ENCODE data around the gene MORN1.

Gene MORN1

DNA sequence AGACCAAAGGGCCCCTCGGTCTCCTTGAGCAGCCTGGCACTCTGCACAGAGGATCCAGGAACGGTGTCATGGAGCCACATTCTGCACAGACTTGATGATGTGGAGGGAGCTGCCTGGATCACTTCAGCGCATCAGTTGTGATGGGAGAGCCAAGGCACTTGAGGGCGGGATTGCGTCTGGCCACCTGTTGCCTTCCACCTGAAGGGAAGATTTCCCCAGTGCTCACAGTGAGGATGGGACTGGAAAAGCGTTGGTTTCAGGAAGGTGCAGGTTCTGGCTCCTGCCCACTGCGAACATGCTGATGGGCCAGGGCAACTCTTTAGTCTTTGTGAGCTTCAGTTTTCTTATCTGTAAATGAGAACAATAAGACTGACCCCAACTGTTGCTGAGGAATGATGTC, 2.9 kb upstream of the MORN1 start:
- no peak overlapping the region for H3K4ac ChIP-seq (ENCODE audit: low read depth in 1 of 2, low read length in 2 of 2)
- peaks cover 61 to 62% of the 10 kb centered on the region in 2 experiments for H3K36me3 ChIP-seq (ENCODE audit: control insufficient read depth in 1 of 2, insufficient read depth in 2 of 2, low read depth in 1 of 2, low read length in 2 of 2)
- 97% methylated on average over 7 of the region's 7 CpGs for WGBS
- no peak overlapping the region for H2BK120ac ChIP-seq (ENCODE audit: low read depth, low read length)
- no peak overlapping the region for H2BK15ac ChIP-seq (ENCODE audit: low read depth, poor library complexity, severe bottlenecking)
- H3K27ac ChIP-seq (ENCODE audit: low read length, poor library complexity, severe bottlenecking), result no peak overlapping the region
- peaks cover 31% of the 10 kb centered on the region for H3K4me1 ChIP-seq (ENCODE audit: control insufficient read depth, insufficient read depth, low read depth, low read length)
- no peak overlapping the region for H3K4me3 ChIP-seq (ENCODE audit: insufficient read depth in 1 of 2, low read depth in 1 of 2, low read length in 2 of 2)
- no peak overlapping the region for H3K4me2 ChIP-seq (ENCODE audit: low read length, poor library complexity, severe bottlenecking)
- H3K27me3 ChIP-seq (ENCODE audit: control insufficient read depth in 1 of 2, insufficient read depth in 1 of 2, low read length in 2 of 2), result no peaks in the 10 kb centered on the region
- no peak for DNase-seq
- no peak overlapping the region for H4K8ac ChIP-seq (ENCODE audit: low read length)
- H3K9ac ChIP-seq (ENCODE audit: low read length), result peak overlapping the region; percentile 97
- H2BK12ac ChIP-seq (ENCODE audit: low read length in 2 of 2), result no peak overlapping the region
- no peak overlapping the region for H2AFZ ChIP-seq (ENCODE audit: low read depth, low read length)
- no peak overlapping the region for H2AK5ac ChIP-seq (ENCODE audit: low read length, severe bottlenecking)
- H3K23ac ChIP-seq (ENCODE audit: low read length in 2 of 2), result no peak overlapping the region
- H4K91ac ChIP-seq (ENCODE audit: low read length), result no peak overlapping the region
- H3K79me1 ChIP-seq (replicated peaks; ENCODE audit: low read length, poor library complexity, severe bottlenecking), result peaks cover 35% of the 10 kb centered on the region
- no peak overlapping the region for H3K14ac ChIP-seq (ENCODE audit: low read length in 2 of 2)
- no peak overlapping the region for H3K18ac ChIP-seq (ENCODE audit: low read depth in 1 of 2, low read length in 2 of 2)
- no peaks in the 10 kb centered on the region for H3K9me3 ChIP-seq (ENCODE audit: control insufficient read depth, low read length)
- H2BK5ac ChIP-seq (ENCODE audit: low read depth, low read length, poor library complexity, severe bottlenecking), result no peak overlapping the region

DNA sequence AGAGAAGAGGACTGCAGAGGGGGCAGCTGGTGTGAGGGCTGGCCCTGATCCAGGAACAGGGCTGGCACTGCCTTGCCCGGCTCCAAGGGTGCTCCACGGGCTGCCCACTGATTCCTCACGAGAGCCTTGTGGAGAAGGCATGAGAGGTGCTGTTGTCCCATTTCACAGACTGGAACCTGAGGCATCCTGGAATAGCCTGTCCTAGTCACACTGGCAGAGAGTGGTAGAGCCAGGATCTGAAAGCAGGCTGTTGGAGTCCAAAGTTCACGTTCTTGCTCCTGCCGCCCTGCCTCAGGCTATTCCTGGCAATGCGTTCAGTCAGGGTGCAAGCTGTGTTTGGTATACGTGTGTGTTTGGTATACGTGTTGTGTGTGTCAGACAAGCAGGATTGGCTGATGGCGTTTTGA, 2.1 kb upstream of the MORN1 start:
- Histone ChIP-seq H3K4me3 (ENCODE audit: insufficient read depth in 1 of 2, low read depth in 1 of 2, low read length in 2 of 2) (peak overlapping the region in 1 of 2 experiments; percentile 97), H3K9me3 (ENCODE audit: control insufficient read depth, low read length) (no peaks in the 10 kb centered on the region), H3K9ac (ENCODE audit: low read length) (peak overlapping the region; percentile 97), H2BK15ac (ENCODE audit: low read depth, poor library complexity, severe bottlenecking) (no peak overlapping the region), H3K18ac (ENCODE audit: low read depth in 1 of 2, low read length in 2 of 2) (no peak overlapping the region), H3K4me1 (ENCODE audit: control insufficient read depth, insufficient read depth, low read depth, low read length) (peaks cover 31% of the 10 kb centered on the region), H4K91ac (ENCODE audit: low read length) (no peak overlapping the region), H2BK5ac (ENCODE audit: low read depth, low read length, poor library complexity, severe bottlenecking) (no peak overlapping the region), H3K14ac (ENCODE audit: low read length in 2 of 2) (no peak overlapping the region), H2BK12ac (ENCODE audit: low read length in 2 of 2) (no peak overlapping the region), H3K23ac (ENCODE audit: low read length in 2 of 2) (no peak overlapping the region), H3K27ac (ENCODE audit: low read length, poor library complexity, severe bottlenecking) (no peak overlapping the region), H2AFZ (ENCODE audit: low read depth, low read length) (no peak overlapping the region), H2BK120ac (ENCODE audit: low read depth, low read length) (no peak overlapping the region), H3K4ac (ENCODE audit: low read depth in 1 of 2, low read length in 2 of 2) (no peak overlapping the region), H3K4me2 (ENCODE audit: low read length, poor library complexity, severe bottlenecking) (no peak overlapping the region), H2AK5ac (ENCODE audit: low read length, severe bottlenecking) (no peak overlapping the region), H3K36me3 (ENCODE audit: control insufficient read depth in 1 of 2, insufficient read depth in 2 of 2, low read depth in 1 of 2, low read length in 2 of 2) (peaks cover 54 to 58% of the 10 kb centered on the region in 2 experiments), H3K27me3 (ENCODE audit: control insufficient read depth in 1 of 2, insufficient read depth in 1 of 2, low read length in 2 of 2) (no peaks in the 10 kb centered on the region), H4K8ac (ENCODE audit: low read length) (no peak overlapping the region), H3K79me1 (replicated peaks; ENCODE audit: low read length, poor library complexity, severe bottlenecking) (peaks cover 35% of the 10 kb centered on the region)
- no peak for DNase-seq
- 96% methylated on average over 9 of the region's 9 CpGs for WGBS

DNA sequence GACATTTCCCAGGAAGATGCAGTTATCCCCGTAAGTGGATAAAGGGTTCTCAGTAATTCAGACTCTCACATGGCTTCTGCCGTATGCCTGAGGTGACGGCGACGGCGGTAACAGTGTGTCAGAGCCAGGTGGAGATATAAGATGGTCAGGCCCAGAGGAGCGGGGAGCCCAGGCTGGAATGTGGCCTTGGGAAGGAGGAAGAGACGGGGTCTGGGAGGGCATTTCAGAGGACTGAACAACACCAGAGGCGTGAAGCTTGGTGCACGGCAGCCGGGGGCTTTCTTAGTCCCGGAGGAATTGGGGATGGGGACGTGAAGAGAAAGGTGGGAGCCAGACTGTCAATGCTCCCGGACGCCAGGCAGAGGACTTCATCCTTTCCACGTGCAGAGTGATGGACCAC, 1.3 kb upstream of the MORN1 start:
- Histone ChIP-seq H4K91ac (ENCODE audit: low read length) (no peak overlapping the region), H3K79me1 (replicated peaks; ENCODE audit: low read length, poor library complexity, severe bottlenecking) (peaks cover 36% of the 10 kb centered on the region)

DNA sequence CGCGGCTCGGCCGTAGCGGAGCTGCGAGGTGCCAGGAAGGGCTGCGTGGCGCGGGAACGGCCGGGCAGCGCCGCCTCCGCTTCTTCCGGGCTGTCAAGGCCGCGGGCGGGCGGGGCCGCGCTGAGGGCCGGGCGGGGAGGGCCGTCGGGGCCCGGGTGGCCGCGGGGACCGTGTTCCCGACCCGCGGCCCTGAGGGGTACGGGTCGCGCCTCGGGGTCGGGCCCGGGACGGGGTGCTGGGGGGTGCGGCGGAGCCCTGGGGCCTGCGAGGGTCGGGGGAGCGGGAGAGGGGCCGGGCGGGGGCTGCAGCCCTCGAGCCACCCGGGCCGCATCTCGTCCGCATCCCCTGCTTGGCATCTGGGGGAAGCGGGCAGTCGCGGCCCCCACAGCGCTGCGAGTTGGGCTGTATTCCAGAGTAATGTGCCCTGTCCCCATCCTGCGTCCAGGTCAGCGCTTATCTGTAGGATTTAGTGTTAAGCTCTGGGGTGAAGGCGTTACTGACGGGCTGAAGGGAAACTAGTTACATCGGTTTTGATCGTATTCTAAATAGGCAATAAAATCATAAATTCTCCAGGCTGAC, 666 bp upstream of the MORN1 start:
- H2AFZ ChIP-seq (ENCODE audit: low read depth, low read length), result no peak overlapping the region
- no peak overlapping the region for H2AK5ac ChIP-seq (ENCODE audit: low read length, severe bottlenecking)
- H3K27me3 ChIP-seq (ENCODE audit: control insufficient read depth in 1 of 2, insufficient read depth in 1 of 2, low read length in 2 of 2), result no peaks in the 10 kb centered on the region
- H3K14ac ChIP-seq (ENCODE audit: low read length in 2 of 2), result no peak overlapping the region
- H3K79me1 ChIP-seq (replicated peaks; ENCODE audit: low read length, poor library complexity, severe bottlenecking), result peaks cover 31% of the 10 kb centered on the region
- H2BK12ac ChIP-seq (ENCODE audit: low read length in 2 of 2), result no peak overlapping the region
- peak overlapping the region; percentile 72 for H3K4me2 ChIP-seq (ENCODE audit: low read length, poor library complexity, severe bottlenecking)
- peak overlapping the region; percentile 71 for H2BK15ac ChIP-seq (ENCODE audit: low read depth, poor library complexity, severe bottlenecking)
- peaks cover 29% of the 10 kb centered on the region for H3K4me1 ChIP-seq (ENCODE audit: control insufficient read depth, insufficient read depth, low read depth, low read length)
- peak overlapping the region; percentile 79 for H2BK5ac ChIP-seq (ENCODE audit: low read depth, low read length, poor library complexity, severe bottlenecking)
- H4K91ac ChIP-seq (ENCODE audit: low read length), result peak overlapping the region; percentile 81
- peak overlapping the region in 1 of 2 experiments; percentile 90 for H3K23ac ChIP-seq (ENCODE audit: low read length in 2 of 2)
- H3K9ac ChIP-seq (ENCODE audit: low read length), result peak overlapping the region; percentile 97
- peak overlapping the region; percentile 88 to 98 for H3K4ac ChIP-seq (ENCODE audit: low read depth in 1 of 2, low read length in 2 of 2)
- no peak overlapping the region for H3K27ac ChIP-seq (ENCODE audit: low read length, poor library complexity, severe bottlenecking)
- no peak overlapping the region for H2BK120ac ChIP-seq (ENCODE audit: low read depth, low read length)
- no peaks in the 10 kb centered on the region for H3K9me3 ChIP-seq (ENCODE audit: control insufficient read depth, low read length)
- peaks cover 54 to 58% of the 10 kb centered on the region in 2 experiments for H3K36me3 ChIP-seq (ENCODE audit: control insufficient read depth in 1 of 2, insufficient read depth in 2 of 2, low read depth in 1 of 2, low read length in 2 of 2)
- H3K18ac ChIP-seq (ENCODE audit: low read depth in 1 of 2, low read length in 2 of 2), result peak overlapping the region; percentile 91 to 96
- H4K8ac ChIP-seq (ENCODE audit: low read length), result peak overlapping the region; percentile 83
- 3% methylated on average over 24 of the region's 62 CpGs for WGBS
- peak overlapping the region; percentile 97 to 98 for H3K4me3 ChIP-seq (ENCODE audit: insufficient read depth in 1 of 2, low read depth in 1 of 2, low read length in 2 of 2)
- no peak for DNase-seq

More for the DNA sequence above, 1.3 kb upstream of the MORN1 start:
- Histone ChIP-seq H3K18ac (ENCODE audit: low read depth in 1 of 2, low read length in 2 of 2) (no peak overlapping the region), H3K14ac (ENCODE audit: low read length in 2 of 2) (no peak overlapping the region), H3K4me1 (ENCODE audit: control insufficient read depth, insufficient read depth, low read depth, low read length) (peaks cover 31% of the 10 kb centered on the region), H3K27ac (ENCODE audit: low read length, poor library complexity, severe bottlenecking) (no peak overlapping the region), H3K9me3 (ENCODE audit: control insufficient read depth, low read length) (no peaks in the 10 kb centered on the region), H3K27me3 (ENCODE audit: control insufficient read depth in 1 of 2, insufficient read depth in 1 of 2, low read length in 2 of 2) (no peaks in the 10 kb centered on the region), H2BK5ac (ENCODE audit: low read depth, low read length, poor library complexity, severe bottlenecking) (no peak overlapping the region), H3K4me2 (ENCODE audit: low read length, poor library complexity, severe bottlenecking) (peak overlapping the region; percentile 72), H3K4me3 (ENCODE audit: insufficient read depth in 1 of 2, low read depth in 1 of 2, low read length in 2 of 2) (peak overlapping the region; percentile 46 to 97), H2BK15ac (ENCODE audit: low read depth, poor library complexity, severe bottlenecking) (no peak overlapping the region), H2BK120ac (ENCODE audit: low read depth, low read length) (no peak overlapping the region), H2AFZ (ENCODE audit: low read depth, low read length) (no peak overlapping the region), H3K9ac (ENCODE audit: low read length) (peak overlapping the region; percentile 97), H2BK12ac (ENCODE audit: low read length in 2 of 2) (no peak overlapping the region), H3K23ac (ENCODE audit: low read length in 2 of 2) (peak overlapping the region; percentile 53 to 63), H3K36me3 (ENCODE audit: control insufficient read depth in 1 of 2, insufficient read depth in 2 of 2, low read depth in 1 of 2, low read length in 2 of 2) (peaks cover 55 to 58% of the 10 kb centered on the region in 2 experiments), H3K4ac (ENCODE audit: low read depth in 1 of 2, low read length in 2 of 2) (peak overlapping the region in 1 of 2 experiments; percentile 17), H2AK5ac (ENCODE audit: low read length, severe bottlenecking) (no peak overlapping the region), H4K8ac (ENCODE audit: low read length) (no peak overlapping the region)
- WGBS, result 86% methylated on average over 16 of the region's 16 CpGs
- no peak for DNase-seq
